Neural progenitor cell (in vitro differentiated cells): ENCODE data around the gene RFX5.

Source experiments
- CTCF ChIP-seq: fragments of 200-600 bp; sonication (generic); IDR thresholded peaks from 2 replicates; pipeline ENCODE4 v1.5.1; 2017; ENCODE audit warnings: antibody characterized with exemption, mild to moderate bottlenecking
- EZH2 ChIP-seq: fragments of 200-600 bp; sonication (generic); IDR thresholded peaks from 2 replicates; pipeline ENCODE4 v1.6.1; 2017; ENCODE audit warnings: antibody characterized with exemption, mild to moderate bottlenecking, moderate library complexity
- EZH2phosphoT487 ChIP-seq: fragments of 200-600 bp; sonication (generic); IDR thresholded peaks from 2 replicates; pipeline ENCODE4 v1.6.1; 2017; ENCODE audit warnings: antibody characterized with exemption

GRCh38 chr1:151292207-151293030 lies 54.6 kb downstream of the RFX5 start:
- no peak for TF ChIP-seq CTCF
- no peak for TF ChIP-seq EZH2
- TF ChIP-seq EZH2phosphoT487 = no peak
